DOHH2 (cell line): ENCODE measurements around the gene MYBPC3.

Experiments used
- EZH2phosphoT487 ChIP-seq: fragments of 200-600 bp; sonication (generic); IDR thresholded peaks from 2 replicates; pipeline ENCODE4 v1.6.1; 2017; ENCODE audit warnings: borderline replicate concordance, mild to moderate bottlenecking, antibody characterized with exemption, low read length, moderate library complexity, mixed read lengths
- TF ChIP-seq, protein P1 (sequence below): fragments of 200-600 bp; sonication (generic); IDR thresholded peaks from one replicate; pipeline ENCODE4 v1.5.1; 2014; ENCODE audit warnings: antibody characterized with exemption, mild to moderate bottlenecking, low read depth, low read length; ENCODE audit not compliant: poor library complexity, severe bottlenecking

GRCh38 chr11:47317064-47317828 is 35.3 kb downstream of the MYBPC3 start:
- TF ChIP-seq, protein P1, sequence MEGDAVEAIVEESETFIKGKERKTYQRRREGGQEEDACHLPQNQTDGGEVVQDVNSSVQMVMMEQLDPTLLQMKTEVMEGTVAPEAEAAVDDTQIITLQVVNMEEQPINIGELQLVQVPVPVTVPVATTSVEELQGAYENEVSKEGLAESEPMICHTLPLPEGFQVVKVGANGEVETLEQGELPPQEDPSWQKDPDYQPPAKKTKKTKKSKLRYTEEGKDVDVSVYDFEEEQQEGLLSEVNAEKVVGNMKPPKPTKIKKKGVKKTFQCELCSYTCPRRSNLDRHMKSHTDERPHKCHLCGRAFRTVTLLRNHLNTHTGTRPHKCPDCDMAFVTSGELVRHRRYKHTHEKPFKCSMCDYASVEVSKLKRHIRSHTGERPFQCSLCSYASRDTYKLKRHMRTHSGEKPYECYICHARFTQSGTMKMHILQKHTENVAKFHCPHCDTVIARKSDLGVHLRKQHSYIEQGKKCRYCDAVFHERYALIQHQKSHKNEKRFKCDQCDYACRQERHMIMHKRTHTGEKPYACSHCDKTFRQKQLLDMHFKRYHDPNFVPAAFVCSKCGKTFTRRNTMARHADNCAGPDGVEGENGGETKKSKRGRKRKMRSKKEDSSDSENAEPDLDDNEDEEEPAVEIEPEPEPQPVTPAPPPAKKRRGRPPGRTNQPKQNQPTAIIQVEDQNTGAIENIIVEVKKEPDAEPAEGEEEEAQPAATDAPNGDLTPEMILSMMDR, result no peak
- no peak for TF ChIP-seq EZH2phosphoT487
